ENCODE results near the gene GRID1.

GRCh38 chr10:86045896-86046295 is 320.7 kb downstream of the GRID1 start:
- TF ChIP-seq CTCF (IDR thresholded peaks at IDR 0.05) (no peak), POLR2A (IDR thresholded peaks at IDR 0.05) (no peak)

Data from Peyer's patch (tissue), 4 donors.